HG03060 (cell line): ENCODE data around the gene REG4.
"Not testable (repeated sequence)": the region's sequence is repeated elsewhere in the genome, so short reads cannot be mapped to it uniquely, and the experiment has no call there.

ENCODE experiments used
- ATAC-seq: cut with Tn5 transposase; IDR thresholded peaks from one replicate; pipeline ENCODE4 v1.9.1; 2021; ENCODE audit warnings: low read depth, moderate number of reproducible peaks; ENCODE audit not compliant: unreplicated experiment

REG4 gene

DNA sequence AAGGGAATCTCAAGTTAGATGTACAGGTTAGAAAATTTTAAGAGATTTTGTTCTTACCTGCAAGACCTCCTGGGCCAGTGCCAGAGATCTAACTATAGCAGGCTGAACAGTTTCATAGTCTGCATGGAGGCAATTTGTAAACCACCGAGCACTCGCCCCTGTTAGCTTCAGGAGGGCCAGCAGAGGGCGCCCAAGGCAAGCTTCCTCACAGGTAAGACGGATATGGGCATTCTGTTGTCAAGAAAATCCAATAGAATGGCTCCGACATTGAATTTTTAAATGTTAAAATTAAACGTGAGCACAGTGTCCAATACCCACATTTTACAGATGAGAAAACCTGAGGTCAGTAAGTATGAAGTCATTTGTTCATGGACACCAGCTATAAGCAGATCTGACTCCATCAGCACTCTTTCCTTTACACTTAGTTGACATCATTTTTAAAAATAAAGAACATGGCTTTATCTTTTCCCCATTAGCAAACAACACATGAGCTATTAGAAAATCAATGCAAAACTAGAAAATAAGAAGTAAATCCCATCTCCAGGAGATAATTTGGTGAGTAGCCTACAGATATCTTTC lies 2.2 kb downstream of the REG4 start:
- no peak for ATAC-seq

DNA sequence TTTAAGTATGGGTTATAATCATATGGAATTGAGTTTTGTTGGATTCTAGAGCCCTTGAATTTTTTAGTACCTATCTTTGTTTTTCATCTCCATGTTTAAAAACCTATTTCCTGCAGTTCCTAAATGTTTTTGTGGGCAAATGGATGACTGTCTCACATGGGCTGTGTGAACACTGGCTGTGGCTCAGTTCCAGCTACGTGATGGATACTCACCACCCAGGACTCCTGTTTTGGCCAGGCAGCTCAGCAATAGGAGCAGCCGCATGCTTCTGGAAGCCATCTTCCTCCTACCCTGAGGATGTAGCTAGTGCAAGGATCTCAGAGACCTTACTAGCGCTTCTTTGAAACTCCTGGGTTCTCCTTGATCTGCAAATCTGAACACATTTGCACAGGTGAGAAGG lies 2.8 kb downstream of the REG4 start:
- ATAC-seq = no peak

DNA sequence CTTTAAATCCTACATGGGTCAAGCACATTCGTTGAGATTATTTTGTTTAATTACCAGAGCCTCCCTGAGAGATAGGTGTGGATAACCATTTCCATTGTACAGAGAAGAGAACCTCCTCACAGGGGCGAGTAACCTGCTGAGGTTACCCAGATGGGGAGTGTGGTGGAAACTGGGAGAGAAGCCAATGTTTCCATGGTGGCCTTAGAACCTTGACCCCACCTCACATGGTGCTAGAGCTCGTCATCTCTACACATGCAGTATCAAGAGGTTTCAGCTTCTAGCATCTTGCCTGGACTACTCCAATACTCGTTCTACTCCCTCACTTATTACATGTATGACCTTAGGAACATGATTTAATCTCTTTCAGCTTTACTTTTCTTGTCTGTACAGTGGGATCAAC lies 4.8 kb downstream of the REG4 start:
- no peak for ATAC-seq

DNA sequence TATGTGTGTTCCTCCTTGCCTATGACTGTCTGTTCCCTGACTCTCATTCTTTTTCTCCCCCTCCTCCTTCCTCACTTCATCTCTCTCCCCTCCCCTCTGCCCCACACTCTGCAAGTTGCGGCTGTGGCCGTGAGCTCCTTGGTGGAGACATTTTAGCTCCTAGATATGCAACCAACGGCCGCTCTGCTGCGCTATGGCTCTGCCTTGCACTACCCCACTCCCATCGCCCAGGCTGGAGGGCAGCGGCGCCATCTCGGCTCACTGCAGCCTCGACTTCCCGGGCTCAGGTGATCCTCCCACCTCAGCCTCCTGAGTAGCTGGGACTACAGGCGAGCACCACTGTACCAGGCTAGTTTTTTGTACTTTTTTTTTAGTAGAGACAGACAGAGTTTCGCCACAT lies 5.5 kb downstream of the REG4 start:
- ATAC-seq = no peak

DNA sequence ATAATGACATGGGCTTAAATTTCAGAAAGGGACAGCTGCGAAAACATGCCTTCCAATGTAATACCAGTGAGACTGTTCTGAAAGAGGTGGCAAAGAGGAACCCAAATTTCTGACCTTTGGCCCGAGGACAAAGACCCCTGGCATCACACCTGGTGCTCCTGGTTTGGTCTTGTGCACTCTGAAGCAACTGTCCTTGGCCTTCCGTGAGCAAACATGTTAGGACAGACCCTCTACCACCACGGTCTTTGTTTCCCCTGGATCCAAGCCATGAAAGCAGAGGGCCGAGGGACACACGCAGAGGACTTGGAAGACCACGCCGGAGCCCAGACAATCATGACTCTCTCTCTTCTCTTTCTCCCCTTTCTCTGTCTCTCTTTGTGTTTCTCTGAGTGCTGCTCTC lies 6.0 kb downstream of the REG4 start:
- no peak for ATAC-seq

DNA sequence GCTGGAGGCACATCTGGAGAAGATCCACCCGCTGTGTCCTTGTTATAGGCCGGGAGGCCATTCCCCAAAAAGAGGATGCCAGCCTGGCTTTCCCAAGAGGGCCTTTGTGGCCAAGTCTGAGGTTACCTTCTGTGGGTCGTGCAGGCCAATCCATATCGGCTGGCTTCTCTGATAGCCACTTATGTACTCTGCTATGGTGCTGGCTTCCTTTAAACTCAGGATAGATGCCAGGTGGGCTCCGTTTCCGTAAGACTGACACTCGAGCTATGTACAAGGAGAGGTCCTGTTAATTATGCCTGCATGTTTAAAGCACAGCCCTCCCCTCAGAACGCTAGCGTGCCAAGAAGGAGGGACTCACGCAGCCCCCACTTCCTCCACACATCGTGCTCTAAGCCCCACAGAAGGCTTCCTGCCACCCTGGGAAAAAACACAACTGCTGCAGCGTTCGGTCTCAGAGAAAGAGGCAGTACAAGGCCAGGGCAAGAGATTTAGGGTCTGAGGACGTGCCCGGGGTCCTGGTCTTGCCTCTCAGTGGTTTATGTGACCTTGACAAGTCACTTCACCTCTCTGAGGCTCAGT lies 11.6 kb downstream of the REG4 start:
- ATAC-seq = no peak

DNA sequence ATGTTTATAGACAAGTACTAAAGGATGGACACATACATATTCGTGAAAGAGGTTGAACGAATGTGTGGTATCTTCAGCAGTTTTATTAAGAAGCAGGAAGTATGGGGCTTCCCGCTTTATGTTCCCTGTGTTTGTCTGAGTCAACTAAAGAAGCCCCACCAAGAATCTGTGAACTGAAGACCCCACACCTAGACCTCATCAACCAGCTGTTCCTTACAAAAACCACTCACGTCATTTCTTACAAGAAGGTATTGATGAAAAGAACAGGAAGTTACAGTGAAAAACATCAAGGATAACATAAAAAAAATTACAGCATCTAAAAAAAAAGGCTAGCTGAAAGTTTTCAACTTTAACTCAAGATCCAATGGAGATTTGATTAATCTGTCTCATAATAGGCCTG lies 12.3 kb downstream of the REG4 start:
- no peak for ATAC-seq

DNA sequence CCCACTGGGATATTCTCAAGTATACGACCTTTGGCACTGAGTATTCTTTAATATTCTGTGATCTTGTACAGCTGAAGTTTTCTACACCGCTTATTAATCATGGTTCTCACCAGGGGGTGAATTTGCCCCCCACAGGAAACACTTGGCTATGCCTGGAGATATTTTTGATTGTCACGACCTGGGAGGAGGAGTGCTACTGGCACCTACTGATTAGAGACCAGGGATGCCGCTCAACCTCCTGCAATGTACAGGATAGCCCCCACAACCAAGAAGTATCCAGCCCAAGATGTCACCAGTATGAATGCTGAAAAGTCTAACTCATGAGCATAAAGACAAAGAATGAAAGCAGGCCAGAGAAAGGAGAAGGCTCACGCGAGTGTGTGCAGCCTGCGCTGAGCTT lies 13.7 kb downstream of the REG4 start:
- no peak for ATAC-seq

DNA sequence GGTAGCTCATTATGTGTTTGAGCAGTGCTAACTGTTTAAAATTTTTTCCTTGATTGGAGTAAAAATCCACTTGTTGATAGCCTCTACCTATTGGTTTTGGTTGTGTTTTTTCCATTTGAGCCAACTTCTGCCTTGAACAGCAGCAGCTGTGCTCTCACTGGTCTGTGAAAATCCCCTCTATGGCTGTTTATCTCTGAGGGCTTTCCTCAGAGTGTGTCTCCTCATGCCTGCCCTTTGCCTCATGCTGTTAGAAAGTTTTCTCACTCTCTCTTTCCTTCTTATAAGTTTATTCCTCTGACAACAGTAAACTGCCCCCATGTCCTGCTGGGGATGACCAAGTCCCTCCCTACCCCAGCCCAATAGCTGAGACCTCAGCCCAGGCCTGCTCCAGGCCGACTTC lies 14.1 kb downstream of the REG4 start:
- no peak for ATAC-seq

DNA sequence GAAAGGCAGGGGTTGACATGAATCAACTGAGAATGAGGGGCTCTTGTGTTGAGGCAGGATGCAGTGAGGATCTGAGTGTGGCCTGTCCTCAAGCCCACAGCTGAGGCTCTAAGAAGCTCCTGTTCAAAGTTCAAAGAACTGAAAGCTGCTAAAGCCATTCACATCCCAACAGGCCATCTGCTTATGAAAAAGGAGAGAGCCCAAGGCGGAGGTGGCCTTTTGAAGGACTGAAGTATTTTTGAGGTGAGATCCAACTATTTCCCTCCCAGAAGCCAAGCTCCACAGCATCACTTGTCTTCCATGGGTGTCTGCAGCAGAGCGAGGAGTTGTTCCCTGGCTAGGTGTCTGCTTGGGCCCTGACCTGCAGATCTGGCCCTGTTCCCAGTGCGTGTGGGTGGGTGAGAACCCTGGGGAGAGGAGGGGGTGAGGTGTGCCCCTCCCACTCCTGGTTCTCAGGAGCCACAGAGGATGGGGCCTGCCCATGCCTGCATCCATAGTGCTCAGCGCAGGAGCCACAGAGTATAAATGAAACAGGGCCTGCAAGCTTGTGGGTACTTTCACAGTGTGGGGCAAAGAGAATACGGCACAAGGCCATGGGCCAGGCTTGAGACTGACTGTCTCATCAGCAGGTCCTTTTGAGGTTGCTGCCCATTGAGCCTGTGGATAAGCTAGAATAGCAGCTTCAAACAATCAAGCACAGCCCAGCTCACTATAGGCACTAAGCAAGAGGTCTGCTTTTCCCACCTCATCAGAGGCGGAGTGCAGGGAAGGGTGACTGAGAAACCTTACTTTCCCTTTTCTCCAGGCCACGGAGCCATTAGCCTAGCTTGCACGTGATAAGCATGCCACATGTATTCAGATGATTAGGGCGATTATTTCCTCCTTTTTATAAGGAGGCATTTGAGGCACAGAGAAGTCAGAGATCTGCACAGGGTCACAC lies 15.7 kb downstream of the REG4 start:
- ATAC-seq = no peak

DNA sequence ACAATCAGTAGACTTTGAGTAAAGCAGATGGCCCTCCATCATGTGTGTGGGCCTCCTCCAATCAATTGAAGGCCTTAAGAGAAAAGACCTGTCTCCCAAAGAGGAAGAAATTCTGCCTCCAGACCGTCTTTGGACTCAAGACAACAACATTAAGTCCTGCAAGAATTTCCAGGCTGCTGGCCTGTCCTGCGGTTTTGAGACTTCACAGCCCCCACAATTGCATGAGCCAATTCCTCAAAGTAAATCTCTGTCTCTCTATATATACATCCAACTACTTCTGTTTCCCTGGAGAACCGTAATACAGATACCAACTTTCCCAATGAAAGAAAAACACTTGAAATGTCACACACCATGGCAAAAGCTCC lies 16.4 kb downstream of the REG4 start:
- no peak for ATAC-seq

DNA sequence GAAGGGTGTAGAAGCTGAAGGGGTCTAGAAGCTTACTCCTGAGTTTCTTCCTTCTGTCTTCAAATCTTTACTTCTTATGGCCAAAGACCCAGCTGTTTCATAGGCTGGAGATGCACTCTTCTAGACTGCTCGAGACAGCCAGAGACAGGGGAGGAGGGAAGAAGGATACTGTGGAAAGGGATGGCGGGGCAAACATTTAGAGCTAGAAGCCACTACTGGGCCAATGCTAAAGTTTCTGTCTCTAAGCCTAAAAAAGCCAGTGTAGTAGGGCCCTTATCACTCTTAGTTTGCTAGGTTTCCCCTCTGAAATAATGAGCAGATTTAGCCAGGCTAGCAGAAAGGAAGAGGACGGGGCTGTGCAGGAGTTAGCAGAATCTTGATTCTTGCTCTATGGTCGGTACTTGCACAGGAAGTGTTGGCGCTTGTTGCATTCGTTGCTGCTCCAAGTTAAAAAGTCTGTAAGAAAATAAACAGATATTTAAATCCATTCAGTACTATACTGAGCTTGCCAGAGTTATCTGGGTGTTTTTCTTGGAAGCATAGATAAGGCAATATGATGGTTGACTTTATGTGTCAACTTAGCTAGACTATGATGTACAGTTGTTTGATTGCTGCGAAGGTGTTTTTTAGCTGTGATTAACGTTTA lies 16.9 kb downstream of the REG4 start:
- ATAC-seq = no peak

DNA sequence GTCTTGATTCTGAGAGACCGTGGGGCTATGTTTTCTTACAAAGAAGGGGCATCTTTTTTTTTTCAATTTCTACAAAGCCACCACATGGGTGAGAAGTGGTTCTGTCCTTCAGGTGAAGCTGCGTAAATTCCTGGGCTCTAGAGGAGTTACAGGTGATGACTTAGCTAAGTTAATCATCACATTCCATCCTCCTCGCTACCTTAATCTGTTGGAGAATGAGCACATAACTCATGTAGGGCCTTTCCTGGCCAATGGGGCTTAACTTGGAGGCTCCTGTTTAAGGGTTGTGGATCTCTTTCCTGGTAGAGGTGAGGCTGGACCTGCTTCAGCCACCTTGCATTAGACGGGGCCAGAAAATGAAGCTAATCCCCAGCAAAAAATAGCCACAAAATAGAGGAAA lies 19.9 kb downstream of the REG4 start:
- no peak for ATAC-seq

DNA sequence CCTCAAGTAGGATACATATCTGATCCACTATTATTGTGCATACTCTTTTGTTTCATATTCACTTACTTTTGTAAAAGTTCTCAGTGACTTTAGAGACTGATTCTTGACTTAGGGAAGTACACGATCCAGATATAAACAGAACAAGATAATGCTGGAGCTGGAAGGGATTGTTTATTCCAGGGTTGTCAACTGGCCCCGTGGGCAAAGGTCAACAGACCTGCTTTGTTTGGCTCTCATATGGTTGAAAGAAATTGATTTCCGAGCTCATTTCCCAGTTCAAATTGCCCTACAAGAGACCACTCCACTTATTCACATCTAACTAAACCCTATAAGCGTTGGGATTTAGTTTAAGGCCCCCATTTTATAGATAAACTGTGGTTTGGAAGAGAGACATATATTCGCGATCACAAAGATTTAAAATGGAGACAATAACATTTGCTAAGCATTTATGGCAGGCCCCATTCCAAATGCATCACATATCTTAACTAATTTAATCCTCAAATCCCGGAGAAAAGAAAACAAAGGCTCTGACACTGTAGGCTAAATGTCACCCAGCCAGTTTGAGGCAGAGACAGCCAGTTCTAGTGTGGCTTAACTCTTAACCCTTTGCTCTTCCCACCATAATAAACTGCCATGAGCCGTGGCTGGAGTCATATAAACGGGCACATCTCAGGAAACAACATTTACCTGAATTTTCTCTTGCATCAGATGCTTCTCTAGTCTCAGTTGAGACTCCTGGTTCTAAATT lies 20.6 kb downstream of the REG4 start:
- ATAC-seq = no peak

DNA sequence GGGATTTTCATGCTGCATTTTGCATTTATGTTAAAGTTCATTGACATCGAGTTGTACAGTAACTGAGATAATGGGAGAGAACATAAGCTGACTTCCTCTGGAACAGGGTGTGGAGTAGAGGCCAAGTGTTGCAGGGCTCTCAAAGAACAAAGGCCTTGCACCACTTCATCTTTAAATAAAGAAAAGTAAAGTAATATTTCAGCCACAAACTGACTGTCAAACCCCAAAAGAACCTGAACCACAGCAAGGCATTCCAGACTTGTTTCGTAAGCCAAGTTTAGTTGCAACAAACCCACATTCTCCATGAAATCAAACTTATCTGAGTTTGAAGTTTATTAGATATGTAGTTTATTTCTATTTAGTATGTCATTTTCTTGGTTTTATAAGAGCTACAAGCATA lies 23.5 kb downstream of the REG4 start:
- ATAC-seq = no peak

DNA sequence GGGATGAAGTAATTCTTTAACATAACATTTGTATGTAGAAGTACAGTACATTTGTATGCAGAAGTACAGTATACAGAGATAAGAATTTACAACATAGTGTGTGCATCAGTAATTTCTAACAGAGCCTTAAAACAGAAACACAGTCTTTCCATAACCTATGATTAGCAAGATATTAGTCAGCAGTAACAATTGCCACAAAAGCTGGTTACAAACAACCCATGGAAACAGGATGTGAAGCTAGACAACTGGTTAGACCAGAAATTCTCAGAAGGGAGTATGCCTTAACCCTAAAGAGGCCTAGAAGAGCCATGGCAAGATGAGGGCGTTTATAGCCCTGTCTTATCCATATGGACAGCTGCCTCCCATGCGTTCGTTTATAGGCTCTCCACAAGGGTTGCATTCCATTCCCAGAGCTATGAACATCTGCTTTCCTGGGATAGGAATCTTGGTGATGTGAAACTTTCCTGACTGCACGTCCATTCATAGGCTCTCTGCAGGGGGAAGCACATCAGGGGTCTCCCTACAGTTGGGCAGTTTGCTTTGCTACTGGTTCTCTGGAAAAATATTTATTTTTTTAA lies 24.7 kb downstream of the REG4 start:
- not testable (repeated sequence) for ATAC-seq

DNA sequence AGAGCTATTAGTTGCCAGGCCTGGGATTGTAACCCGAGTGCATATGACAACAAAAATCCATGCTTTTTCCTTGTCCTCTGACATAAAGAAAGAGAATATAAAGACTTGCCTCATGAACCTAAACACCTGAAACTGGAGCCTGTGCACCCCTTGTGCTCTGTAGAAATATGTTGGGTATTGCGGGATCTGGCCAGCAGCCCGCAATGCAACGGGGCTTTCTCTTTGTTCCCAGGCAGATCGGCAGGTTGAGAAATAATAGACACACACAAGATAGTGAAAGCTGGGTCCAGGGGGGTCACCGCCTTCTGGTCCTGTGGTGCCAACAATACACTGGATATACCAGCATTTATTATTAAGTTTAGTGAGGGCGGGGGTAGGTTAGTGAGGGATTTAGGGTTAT lies 25.2 kb downstream of the REG4 start:
- not testable (repeated sequence) for ATAC-seq

DNA sequence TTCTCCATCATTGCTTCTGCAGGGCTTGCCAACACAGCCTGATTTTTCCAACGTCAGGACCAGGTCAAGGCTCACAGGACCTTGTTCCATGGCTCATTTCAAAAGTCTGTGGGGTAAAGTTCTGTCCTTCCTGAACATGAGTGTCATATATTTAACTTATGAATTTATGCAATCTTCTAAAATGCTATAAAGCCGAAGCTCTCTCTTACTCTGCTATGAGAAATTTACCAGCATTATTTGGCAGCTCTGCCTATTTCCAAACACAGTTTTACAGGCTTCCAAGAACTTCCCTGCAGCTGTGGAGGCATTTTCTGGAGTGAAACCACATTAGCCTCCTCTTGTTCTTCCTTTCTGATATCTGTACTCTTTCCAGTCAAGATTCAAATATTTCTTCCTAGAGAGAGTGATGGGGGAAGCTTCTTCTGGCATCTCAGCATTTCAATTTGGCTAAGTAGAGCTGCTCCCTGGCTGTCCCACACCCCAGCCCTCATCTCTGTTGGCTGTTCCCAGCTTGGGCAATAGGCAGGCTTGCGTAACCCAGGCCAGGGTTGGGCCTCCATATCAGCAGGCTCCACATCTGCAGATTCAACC lies 27.0 kb downstream of the REG4 start:
- no peak for ATAC-seq

DNA sequence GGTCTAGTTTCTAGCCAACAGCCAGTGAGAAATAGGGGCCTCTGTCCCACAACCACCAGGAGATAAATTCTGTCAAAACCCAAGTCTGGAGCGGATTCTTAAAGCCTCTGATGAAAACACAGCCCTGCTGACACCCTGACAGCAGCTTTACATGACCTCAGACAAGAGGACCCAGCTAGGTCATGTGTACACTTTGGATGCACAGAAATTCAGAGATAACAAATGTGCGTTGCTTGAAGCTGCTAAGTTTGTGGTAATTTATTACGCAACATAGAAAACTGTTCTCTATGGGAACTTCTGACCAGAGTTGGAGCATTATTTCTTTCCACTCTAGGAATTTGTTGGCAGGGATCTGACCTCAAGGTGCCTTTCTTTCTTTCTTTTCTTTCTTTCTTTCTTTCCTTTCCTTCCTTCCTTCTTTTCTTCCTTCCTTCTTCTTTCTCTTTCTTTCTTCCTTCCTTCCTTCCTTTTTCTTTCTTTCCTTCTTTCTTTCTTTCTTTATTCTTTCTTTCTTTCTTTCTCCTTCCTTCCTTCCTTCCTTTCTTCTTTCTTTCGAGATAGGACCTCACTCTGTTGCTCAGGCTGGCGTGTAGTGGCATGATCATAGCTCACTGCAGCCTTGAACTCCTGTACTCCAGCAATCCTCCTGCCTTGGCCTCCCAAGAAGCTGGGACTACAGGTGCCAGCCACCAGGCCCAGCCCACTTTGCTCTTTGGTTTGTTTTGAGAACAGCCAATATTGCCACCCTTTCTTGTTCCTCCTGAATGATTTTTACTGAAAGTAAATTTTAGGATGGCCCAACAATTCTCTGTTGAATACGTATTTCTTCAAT lies 27.7 kb downstream of the REG4 start:
- ATAC-seq = no peak
